Thyroid gland (tissue), 4 donors: Measurements from ENCODE around the gene MPIG6B.

Experiments
- CTCF ChIP-seq, 6 experiments: fragments of 200-600 bp in 3 of 6; fragments of 450-650 bp in 3 of 6; sonication (generic) in 3 of 6; IDR thresholded peaks; one replicate each; pipeline ENCODE4 v1.5.1; 2016 to 2019; ENCODE audit warnings: antibody characterized with exemption in 6 of 6, mild to moderate bottlenecking in 2 of 6, inconsistent platforms in 1 of 6, moderate library complexity in 1 of 6
- POLR2A ChIP-seq, 2 donors: fragments of 450-650 bp; IDR thresholded peaks; one replicate each; pipeline ENCODE4 v1.6.1; 2017; ENCODE audit warnings: antibody characterized with exemption in 2 of 2, mild to moderate bottlenecking in 2 of 2, moderate library complexity in 1 of 2

- TF ChIP-seq CTCF (IDR thresholded peaks at IDR 0.05) (no peak), POLR2A (IDR thresholded peaks at IDR 0.05) (no peak)
These were observed 1.7 kb upstream of the MPIG6B start, which contains the start of gene LY6G6C for GRCh38 chr6:31721351-31722020.
